Activated naive CD8-positive, alpha-beta T cell treated with anti-CD3 and anti-CD28 coated beads, Interleukin-2, amount 10 ng/mL, durations not matched to agents 7 days and 5 days (primary cell): ENCODE data around the gene MYL7. TPM values are rescaled to one million over a fixed set of nuclear protein-coding genes. Genes with fewer than 3 reads are reported as not detected.
A peak's percentile ranks its signal among the peaks of the same experiment; 100 is the strongest.

Source experiments
- ATAC-seq: fragments of 150-1000 bp; cut with Tn5 transposase; one replicate; pipeline ENCODE4 v1.10.0; 2021; ENCODE audit warnings: low read depth, moderate library complexity
- POLR2A ChIA-PET: fragments of 350-600 bp; sonication (Branson Sonifier 250); formaldehyde crosslinking; loops from one replicate; lab custom pipeline; 2021; ENCODE audit warnings: antibody characterized with exemption; lab: Charles Lee
- DNase-seq: peaks from one replicate; pipeline ENCODE4 v3.0.0; 2021
- H3K27ac Mint-ChIP-seq: one replicate; pipeline ENCODE4 v1.8.0; 2022; ENCODE audit warnings: mild to moderate bottlenecking, mixed read lengths
- H3K27me3 Mint-ChIP-seq: one replicate; pipeline ENCODE4 v1.8.0; 2022; ENCODE audit warnings: mild to moderate bottlenecking, moderate library complexity, mixed read lengths
- H3K36me3 Mint-ChIP-seq: one replicate; pipeline ENCODE4 v1.8.0; 2021; ENCODE audit warnings: mild to moderate bottlenecking, mixed read lengths
- H3K4me1 Mint-ChIP-seq: one replicate; pipeline ENCODE4 v1.8.0; 2021; ENCODE audit warnings: mixed read lengths
- H3K4me3 Mint-ChIP-seq: one replicate; pipeline ENCODE4 v1.8.0; 2022; ENCODE audit warnings: mild to moderate bottlenecking, moderate library complexity, mixed read lengths
- H3K9me3 Mint-ChIP-seq: one replicate; pipeline ENCODE4 v1.8.0; 2021; ENCODE audit warnings: mixed read lengths
- total RNA-seq, 2 experiments: library from RNA; stranded (reverse); gene quantifications; one replicate each; pipeline ENCODE4 v1.2.3, GENCODE V29; 2021

The MYL7 gene
- total RNA-seq, 2 experiments from 2014 or later, result not detected

DNA sequence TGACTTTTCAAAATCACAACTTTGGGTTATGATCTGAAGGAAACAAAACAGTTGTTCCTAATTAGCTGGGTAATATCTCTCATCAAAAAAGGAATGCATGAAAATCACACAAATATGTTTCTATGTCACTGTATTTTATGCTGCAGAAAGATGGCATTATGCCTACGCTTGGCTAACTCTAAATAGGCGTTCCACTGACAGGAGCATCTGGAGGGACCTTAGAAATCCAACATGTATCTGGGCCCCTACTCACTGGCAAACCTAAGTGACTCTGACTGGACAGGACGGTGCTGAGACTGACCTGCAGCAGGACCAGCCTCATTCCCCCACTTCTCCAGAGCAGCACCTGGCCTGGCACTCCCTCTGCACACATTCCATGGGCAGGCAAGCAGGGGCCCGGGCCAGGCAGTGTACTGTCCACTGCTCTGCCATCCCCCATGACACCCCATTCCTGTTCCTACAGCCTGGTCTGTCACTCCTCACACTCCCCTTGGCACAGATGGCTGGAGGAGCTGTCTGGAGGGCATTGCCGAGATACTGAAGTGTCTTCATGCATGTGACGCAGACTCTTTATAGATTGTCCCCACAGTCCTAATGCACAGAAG, 2.6 kb upstream of the MYL7 start:
- POLR2A ChIA-PET, result no interaction called here
- Mint-ChIP-seq H3K36me3 (no peaks in the 10 kb centered on the region), H3K27ac (no peak overlapping the region), H3K27me3 (peaks cover 12% of the 10 kb centered on the region), H3K9me3 (no peaks in the 10 kb centered on the region), H3K4me1 (peaks cover 6% of the 10 kb centered on the region), H3K4me3 (no peak overlapping the region)
- DNase-seq (peak; percentile 19), ATAC-seq (no peak)

DNA sequence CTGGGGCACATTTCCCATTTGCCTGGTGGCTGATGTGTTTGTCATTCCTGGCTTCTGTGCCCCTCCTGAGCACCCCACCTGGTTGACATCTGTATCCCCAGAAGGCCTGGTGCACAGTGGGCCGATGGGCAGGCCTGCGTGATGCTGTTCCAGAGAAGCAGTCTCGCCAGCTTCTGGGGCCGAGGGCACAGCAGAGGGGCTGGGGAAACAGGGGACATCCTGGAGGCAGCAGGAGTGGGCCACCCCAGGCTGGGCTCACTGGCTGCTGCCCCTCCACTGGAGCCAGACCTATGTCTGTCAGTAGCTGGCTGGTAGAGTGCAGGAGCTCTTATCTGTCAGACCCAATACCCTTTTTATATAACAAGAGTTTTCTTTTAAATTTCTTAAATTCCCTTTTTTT, 896 bp upstream of the MYL7 start:
- no peak for ATAC-seq

DNA sequence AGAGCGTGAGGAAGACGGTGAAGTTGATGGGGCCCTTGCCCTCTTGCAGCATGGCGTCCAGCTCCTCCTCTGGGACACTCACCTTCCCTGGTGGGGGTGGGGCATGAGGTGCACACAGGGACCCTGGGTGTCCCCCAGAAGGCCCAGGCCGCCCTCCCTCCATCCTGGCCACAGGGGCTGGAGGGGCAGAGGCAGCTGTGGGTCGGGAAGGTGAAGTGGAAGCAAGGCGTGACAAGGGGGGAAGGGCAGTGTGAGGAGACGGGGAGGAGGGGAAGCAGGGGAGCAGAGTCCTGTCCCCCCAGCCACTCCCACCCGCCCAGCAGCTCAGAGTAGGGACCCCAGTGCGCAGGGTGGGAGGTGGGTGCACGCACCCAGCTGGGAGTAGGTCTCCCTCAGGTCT, 791 bp downstream of the MYL7 start:
- no peaks in the 10 kb centered on the region for H3K36me3 Mint-ChIP-seq
- H3K27ac Mint-ChIP-seq, result no peak overlapping the region
- ATAC-seq (no peak), DNase-seq (no peak)
- H3K4me3 Mint-ChIP-seq, result no peak overlapping the region
- peaks cover 10% of the 10 kb centered on the region for H3K27me3 Mint-ChIP-seq
- H3K4me1 Mint-ChIP-seq, result no peaks in the 10 kb centered on the region
- H3K9me3 Mint-ChIP-seq, result no peaks in the 10 kb centered on the region
- POLR2A ChIA-PET, result no interaction called here

More for the DNA sequence above, 896 bp upstream of the MYL7 start:
- peaks cover 6% of the 10 kb centered on the region for H3K4me1 Mint-ChIP-seq
- H3K36me3 Mint-ChIP-seq, result no peaks in the 10 kb centered on the region
- no peaks in the 10 kb centered on the region for H3K9me3 Mint-ChIP-seq
- DNase-seq, result peak; percentile 28
- POLR2A ChIA-PET, result interaction anchor here (0.5 to 0.6 kb wide), 2 partner anchors 11 to 166 kb away, joined by 3 read pairs; no protein-coding TSS in a partner anchor
- no peak overlapping the region for H3K4me3 Mint-ChIP-seq
- peaks cover 12% of the 10 kb centered on the region for H3K27me3 Mint-ChIP-seq
- H3K27ac Mint-ChIP-seq, result peak overlapping the region; percentile 51

DNA sequence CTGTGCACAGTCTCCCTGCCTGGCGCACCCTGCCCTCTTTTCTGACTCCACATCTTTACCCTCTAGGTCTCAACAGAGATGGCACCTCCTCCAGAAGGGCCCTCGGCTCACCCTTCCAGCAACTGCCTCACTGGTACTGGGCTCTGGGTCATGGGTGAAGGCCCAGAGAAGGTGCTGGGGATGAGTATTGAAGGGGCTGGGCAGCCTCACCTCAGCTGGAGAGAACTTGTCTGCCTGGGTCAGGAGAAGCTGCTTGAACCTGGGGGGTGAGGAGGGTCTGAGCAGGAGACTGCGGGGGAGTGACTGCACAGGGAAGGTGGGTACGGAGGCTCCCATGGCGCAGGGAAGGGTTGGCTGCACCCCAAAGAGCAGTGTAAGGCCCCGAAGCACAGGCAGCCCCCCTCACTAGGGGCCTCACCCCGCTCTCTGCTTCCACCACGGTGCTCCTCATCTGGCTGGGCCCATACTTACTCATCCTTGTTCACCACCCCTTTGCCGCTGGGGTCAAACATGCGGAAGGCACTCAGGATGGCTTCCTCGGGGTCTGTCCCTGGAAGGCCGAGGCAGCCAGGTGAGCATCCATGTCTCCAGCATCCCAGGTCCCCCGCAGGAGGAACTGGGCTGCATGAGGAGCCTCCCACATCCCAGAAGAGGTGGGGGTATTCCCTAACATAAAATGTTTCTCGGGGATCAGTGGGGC, 1.7 kb downstream of the MYL7 start:
- no peaks in the 10 kb centered on the region for H3K36me3 Mint-ChIP-seq
- H3K4me1 Mint-ChIP-seq, result no peaks in the 10 kb centered on the region
- H3K27ac Mint-ChIP-seq, result no peak overlapping the region
- ATAC-seq (no peak), DNase-seq (no peak)
- POLR2A ChIA-PET, result interaction anchor here (1.1 kb wide), 1 partner anchor 63 kb away, joined by 3 read pairs; no protein-coding TSS in a partner anchor
- no peak overlapping the region for H3K4me3 Mint-ChIP-seq
- peaks cover 12% of the 10 kb centered on the region for H3K27me3 Mint-ChIP-seq
- no peaks in the 10 kb centered on the region for H3K9me3 Mint-ChIP-seq

DNA sequence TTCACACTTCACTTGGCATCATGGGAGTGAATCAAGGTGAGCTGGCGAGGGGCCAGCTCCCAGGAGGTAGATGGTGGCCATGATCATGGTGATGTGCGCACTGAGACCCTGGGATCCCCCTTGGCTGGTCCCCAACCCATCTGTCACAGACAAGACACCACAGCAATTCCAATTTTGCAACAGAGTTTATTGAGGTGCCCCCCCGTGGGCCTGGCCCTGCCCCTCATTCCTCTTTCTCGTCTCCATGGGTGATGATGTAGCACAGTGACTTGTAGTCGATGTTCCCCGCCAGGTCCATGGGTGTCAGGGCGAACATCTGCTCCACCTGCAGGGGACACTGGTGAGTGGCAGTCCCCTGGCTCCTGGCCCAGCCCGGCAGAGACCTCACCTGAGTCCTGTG, 2.4 kb downstream of the MYL7 start:
- Mint-ChIP-seq H3K27me3 (peaks cover 11% of the 10 kb centered on the region), H3K27ac (no peak overlapping the region), H3K36me3 (no peaks in the 10 kb centered on the region), H3K4me3 (no peak overlapping the region), H3K9me3 (no peaks in the 10 kb centered on the region), H3K4me1 (no peaks in the 10 kb centered on the region)
- ATAC-seq (no peak), DNase-seq (no peak)
- POLR2A ChIA-PET, result interaction anchor here (1.1 kb wide), 1 partner anchor 63 kb away, joined by 3 read pairs; no protein-coding TSS in a partner anchor

DNA sequence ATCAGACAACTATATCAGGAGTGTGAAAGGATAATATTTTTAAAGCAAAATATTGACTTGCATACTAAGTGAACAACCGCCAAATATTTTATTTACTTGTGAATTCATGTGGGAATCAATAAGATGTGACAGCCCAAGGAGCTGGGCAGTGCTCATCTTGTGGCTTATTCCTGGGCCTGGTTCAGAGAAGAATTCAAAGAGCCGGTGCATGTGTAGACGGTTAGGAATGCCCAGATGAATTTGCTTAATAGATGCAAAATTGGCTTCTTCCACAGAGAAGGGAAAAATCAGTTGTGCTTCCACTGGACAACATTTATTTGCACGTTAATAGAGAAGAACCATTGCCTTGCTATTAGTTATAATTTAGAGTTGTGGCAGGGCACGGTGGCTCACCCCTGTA, 4.4 kb downstream of the MYL7 start:
- Mint-ChIP-seq H3K4me1 (no peaks in the 10 kb centered on the region), H3K27ac (no peak overlapping the region), H3K9me3 (no peaks in the 10 kb centered on the region), H3K27me3 (peaks cover 15% of the 10 kb centered on the region), H3K4me3 (no peak overlapping the region), H3K36me3 (no peaks in the 10 kb centered on the region)
- POLR2A ChIA-PET, result interaction anchor here (0.6 kb wide), 1 partner anchor 55 kb away, joined by 5 read pairs; no protein-coding TSS in a partner anchor
- DNase-seq, result no peak
- ATAC-seq, result no peak

DNA sequence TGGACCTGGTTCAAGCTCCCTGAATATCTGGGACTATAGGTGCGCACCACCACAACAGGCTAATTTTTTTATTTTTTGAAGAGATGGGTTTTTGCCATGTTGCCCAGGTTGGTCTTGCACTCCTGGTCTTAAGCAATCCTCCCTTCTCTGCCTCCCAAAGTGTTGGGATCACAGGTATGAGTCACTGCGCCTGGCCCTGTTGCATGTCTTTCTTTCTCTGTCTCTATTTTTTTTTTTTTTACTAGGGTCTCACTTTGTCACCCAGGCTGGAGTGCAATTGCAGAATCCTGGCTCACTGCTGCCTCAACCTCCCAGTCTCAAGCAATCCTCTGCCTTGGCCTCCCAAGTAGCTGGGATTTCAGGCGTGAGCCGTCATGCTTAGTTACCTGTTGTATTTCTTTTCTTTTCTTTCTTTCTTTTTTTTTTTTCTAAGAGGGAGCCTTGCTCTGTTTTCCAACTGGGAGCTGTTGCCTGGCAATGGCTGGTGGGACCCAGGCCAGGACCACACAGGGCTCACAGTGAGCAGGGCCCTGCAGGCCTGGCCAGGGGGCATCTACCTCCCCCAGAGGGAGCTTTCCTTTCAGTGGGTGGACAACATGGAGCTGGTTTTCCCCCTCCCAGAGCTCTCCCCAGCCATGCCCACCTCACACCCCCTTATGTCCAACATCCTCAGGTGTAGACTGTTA, 6.0 kb downstream of the MYL7 start:
- Mint-ChIP-seq H3K27me3 (peaks cover 15% of the 10 kb centered on the region), H3K9me3 (no peaks in the 10 kb centered on the region), H3K4me3 (no peak overlapping the region), H3K27ac (no peak overlapping the region), H3K4me1 (peaks cover 12% of the 10 kb centered on the region), H3K36me3 (no peaks in the 10 kb centered on the region)
- no peak for DNase-seq
- POLR2A ChIA-PET, result interaction anchor here (1.0 kb wide), 1 partner anchor 10 kb away, joined by 3 read pairs; no protein-coding TSS in a partner anchor
- ATAC-seq, result no peak

DNA sequence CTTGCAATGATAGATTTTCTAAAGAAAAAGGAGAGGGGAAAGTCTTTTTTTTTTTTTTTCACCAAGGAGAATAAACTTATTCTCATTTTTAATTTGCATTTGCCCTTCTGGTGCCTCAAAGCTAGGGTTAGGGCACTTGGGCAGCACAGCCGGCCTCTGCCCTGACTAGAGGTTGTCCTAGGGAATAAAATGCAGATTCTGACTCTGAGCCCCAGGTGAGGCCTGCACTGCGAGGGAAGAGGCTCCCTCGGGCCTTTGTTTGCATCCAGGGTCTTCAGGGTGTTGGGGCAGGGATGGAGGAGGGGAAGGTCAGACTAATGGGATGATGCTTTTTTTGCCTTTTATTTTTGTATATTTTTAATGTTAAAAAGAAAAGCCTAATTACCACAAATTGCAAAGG, 7.8 kb downstream of the MYL7 start:
- DNase-seq (no peak), ATAC-seq (no peak)
- Mint-ChIP-seq H3K27me3 (peaks cover 13% of the 10 kb centered on the region), H3K4me3 (no peak overlapping the region), H3K36me3 (no peaks in the 10 kb centered on the region), H3K27ac (no peak overlapping the region), H3K9me3 (no peaks in the 10 kb centered on the region), H3K4me1 (peaks cover 13% of the 10 kb centered on the region)
- POLR2A ChIA-PET, result no interaction called here

DNA sequence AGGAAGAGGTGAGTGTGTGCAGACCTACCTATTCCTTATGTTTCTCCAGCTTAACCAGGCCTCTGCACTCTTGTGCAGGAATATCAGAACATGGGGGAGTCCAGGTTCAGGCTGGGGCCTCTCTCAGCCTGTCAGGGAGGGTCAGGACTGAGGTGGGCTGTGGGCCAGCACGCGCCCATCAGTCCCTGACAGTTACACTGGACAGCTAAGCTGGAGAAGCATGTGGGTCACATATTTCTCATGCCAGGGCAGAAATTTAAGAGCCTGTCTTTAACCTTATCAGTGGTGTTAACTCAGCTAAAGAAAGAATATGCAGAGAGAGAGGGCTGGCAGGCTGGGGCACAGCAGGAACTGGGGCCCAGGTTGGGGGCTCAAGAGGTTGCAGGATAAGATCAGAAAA, 9.1 kb downstream of the MYL7 start:
- Mint-ChIP-seq H3K36me3 (no peaks in the 10 kb centered on the region), H3K4me1 (peaks cover 14% of the 10 kb centered on the region), H3K27me3 (peaks cover 16% of the 10 kb centered on the region), H3K27ac (no peak overlapping the region), H3K9me3 (peaks cover 2% of the 10 kb centered on the region), H3K4me3 (no peak overlapping the region)
- no peak for ATAC-seq
- DNase-seq, result no peak
- POLR2A ChIA-PET, result no interaction called here

DNA sequence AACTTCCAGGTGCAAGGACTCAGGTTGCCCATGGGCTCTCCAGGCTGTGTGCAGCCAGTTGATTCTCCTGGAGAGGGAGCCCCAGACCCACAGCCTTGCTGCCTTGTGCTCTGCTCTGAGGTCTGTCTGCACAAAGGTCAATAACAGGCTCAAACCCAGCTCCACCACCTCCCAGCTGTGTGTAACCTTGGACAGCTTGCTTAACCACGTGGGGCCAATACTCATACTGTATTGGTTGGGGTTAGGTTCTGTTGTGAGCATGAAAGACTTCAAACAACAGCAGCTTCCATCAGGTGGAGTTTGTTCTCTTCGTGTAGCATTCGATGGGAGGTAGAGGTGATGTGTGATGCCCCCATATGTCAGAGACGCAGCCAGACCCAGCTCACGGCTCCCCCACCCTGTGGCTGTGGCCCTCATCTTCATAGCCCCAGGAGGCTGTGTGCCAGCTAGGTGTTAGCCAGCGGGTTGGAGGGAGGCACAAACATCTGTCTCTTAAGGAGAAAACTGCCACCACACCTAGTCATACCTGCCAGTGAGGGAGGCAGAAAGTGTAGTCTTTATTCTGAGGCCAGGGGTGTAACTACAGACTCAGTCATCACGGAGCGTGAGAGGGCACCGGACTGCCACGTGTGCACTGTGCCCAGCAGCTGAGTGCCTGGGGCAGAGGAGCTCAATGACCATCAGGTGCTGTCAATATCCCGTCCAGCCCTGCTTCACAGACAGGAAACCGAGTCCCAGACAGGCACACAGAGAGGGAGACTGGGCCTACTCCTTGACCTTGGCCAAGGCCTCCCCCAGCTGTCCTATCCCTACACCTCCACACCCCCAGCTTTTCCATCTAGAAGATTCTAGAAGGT, 9.7 kb downstream of the MYL7 start:
- Mint-ChIP-seq H3K4me1 (peaks cover 14% of the 10 kb centered on the region), H3K4me3 (no peak overlapping the region), H3K27me3 (peaks cover 17% of the 10 kb centered on the region), H3K36me3 (no peaks in the 10 kb centered on the region), H3K9me3 (peaks cover 2% of the 10 kb centered on the region), H3K27ac (no peak overlapping the region)
- POLR2A ChIA-PET, result interaction anchor here (0.6 kb wide), 1 partner anchor 62 kb away, joined by 4 read pairs; no protein-coding TSS in a partner anchor
- DNase-seq, result no peak
- ATAC-seq, result peak; percentile 48

DNA sequence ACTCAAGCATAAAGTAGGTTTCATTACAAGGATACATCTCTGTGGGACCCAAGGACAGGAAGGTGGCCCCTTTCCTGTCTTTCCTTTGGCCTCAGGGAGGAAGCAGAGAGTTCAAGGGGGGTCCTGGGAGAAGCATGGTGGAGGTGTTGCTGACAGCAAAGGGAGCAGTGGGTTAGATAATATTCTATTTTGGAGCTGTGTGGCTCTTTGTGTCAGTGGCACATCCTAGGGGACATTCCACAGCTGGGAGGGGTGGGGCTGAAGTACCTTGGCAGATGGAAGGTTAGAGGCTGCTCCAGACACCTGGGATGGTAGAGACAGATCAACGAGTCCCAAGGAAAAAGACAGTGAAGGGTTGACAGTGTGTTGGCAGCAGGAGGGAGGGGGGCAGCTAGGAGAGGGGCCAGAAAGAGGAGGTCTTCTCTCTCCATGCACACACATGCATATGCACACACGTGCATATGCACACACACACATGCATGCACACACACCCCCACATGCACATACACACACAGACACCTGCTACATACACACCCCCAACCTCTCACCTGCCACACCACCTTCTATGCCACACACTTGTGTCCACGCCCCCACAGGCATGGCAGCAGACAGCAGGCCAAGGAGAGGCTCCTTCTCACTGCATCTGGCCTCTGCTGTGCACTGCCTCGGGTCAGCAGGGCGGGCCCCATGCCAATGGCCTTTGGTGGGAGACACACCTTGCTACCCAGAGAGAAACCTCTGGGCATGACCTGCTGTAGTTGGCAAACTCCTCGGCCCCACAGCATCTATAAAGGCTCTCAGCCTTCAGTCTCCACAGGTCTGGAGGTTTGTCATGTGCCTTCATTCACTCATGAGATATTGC, 12.2 kb downstream of the MYL7 start:
- Mint-ChIP-seq H3K9me3 (peaks cover 2% of the 10 kb centered on the region), H3K4me3 (no peak overlapping the region), H3K27ac (no peak overlapping the region), H3K36me3 (no peaks in the 10 kb centered on the region), H3K4me1 (peaks cover 17% of the 10 kb centered on the region), H3K27me3 (peaks cover 21% of the 10 kb centered on the region)
- POLR2A ChIA-PET, result no interaction called here
- DNase-seq (no peak), ATAC-seq (no peak)

DNA sequence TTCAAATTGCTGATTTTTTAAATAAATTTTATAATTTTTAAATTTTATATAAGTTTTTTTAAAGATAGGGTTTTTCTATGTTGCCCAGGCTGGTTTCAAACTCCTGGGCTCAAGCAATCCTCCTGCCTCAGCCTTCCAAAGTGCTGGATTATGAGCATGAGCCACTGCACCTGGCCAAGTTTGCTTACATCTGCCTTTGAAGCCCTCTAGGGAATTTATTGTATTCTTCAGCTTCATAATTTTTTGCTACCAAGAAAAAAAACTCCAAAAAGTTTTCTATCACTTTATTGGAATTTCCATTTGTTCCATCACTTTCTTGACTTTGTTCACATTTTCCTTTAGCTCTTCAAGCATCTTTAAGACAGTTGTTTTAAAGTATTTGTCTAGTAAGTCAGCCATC, 14.0 kb downstream of the MYL7 start:
- Mint-ChIP-seq H3K9me3 (peaks cover 2% of the 10 kb centered on the region), H3K4me3 (no peak overlapping the region), H3K4me1 (peaks cover 22% of the 10 kb centered on the region), H3K27ac (no peak overlapping the region), H3K36me3 (no peaks in the 10 kb centered on the region), H3K27me3 (peaks cover 19% of the 10 kb centered on the region)
- ATAC-seq (no peak), DNase-seq (no peak)
- POLR2A ChIA-PET, result no interaction called here
